GM12878 (cell line): ENCODE data around the gene HSD17B14. TPM values are rescaled to one million over a fixed set of nuclear protein-coding genes. Genes with fewer than 3 reads are reported as not detected.
"Not testable (repeated sequence)": the region's sequence is repeated elsewhere in the genome, so short reads cannot be mapped to it uniquely, and the experiment has no call there.

Source experiments
- ATAC-seq: fragments of 200-7000 bp; cut with Tn5 transposase; 3 replicates; pipeline ENCODE4 v1.9.1; 2020; ENCODE audit warnings: mild to moderate bottlenecking, moderate library complexity
- BruUV-seq: library from RNA; stranded (reverse); fragments of 400-500 nt; replicated peaks from 2 replicates; lab custom pipeline; 2021; lab: Mats Ljungman, UMichigan
- CTCF ChIA-PET: fragments of 300-600 bp; sonication (Branson Sonifier 250); formaldehyde crosslinking; extraction: SDS; loops from one replicate; lab custom pipeline; 2021; ENCODE audit warnings: inconsistent platforms; lab: Yijun Ruan, JAX
- POLR2A ChIA-PET: fragments of 350-600 bp; formaldehyde crosslinking; extraction: SDS; loops from one replicate; lab custom pipeline; 2021; ENCODE audit warnings: inconsistent platforms; lab: Charles Lee
- RAD21 ChIA-PET: fragments of 300-600 bp; sonication (Branson Sonifier 250); formaldehyde crosslinking; loops from one replicate; lab custom pipeline; 2023; ENCODE audit warnings: antibody characterized with exemption; ENCODE audit not compliant: unreplicated experiment; lab: Charles Lee
- SMC1A ChIA-PET: fragments of 300-600 bp; sonication (Branson Sonifier 250); formaldehyde crosslinking; loops from one replicate; lab custom pipeline; 2023; ENCODE audit not compliant: unreplicated experiment, uncharacterized antibody; lab: Charles Lee
- DNase-seq: peaks from one replicate; pipeline ENCODE4 v3.0.0-alpha.2; 2011; ENCODE audit warnings: low read depth, low spot score
- FAIRE-seq: peaks from 3 replicates; lab custom pipeline; 2011; peaks lifted over from hg19 to GRCh38; lab: Jason Lieb, UNC
- H2AFZ ChIP-seq: 2 replicates; pipeline ENCODE4 v1.6.0; 2011; ENCODE audit warnings: low read depth, low read length, control low read depth; ENCODE audit not compliant: control insufficient read depth
- H3K27ac ChIP-seq: 2 replicates; pipeline ENCODE4 v1.5.1; 2011; ENCODE audit warnings: control low read depth; ENCODE audit not compliant: control insufficient read depth, insufficient read depth
- H3K27me3 ChIP-seq, 2 experiments: replicated peaks in 1 of 2; 2 replicates each; pipeline versions ENCODE4 v1.6.0 to v1.6.1; 2011; ENCODE audit warnings: low read length in 1 of 2; ENCODE audit not compliant: control insufficient read depth in 2 of 2, insufficient read depth in 2 of 2
- H3K36me3 ChIP-seq, 2 experiments: 2 replicates each; pipeline ENCODE4 v1.5.1; 2011; ENCODE audit warnings: low read length in 1 of 2; ENCODE audit not compliant: control insufficient read depth in 2 of 2, insufficient read depth in 2 of 2
- H3K4me1 ChIP-seq: 2 replicates; pipeline ENCODE4 v1.6.1; 2011; ENCODE audit warnings: mild to moderate bottlenecking, low read length, moderate library complexity, mixed read lengths; ENCODE audit not compliant: control insufficient read depth, insufficient read depth
- H3K4me2 ChIP-seq: 2 replicates; pipeline ENCODE4 v1.6.0; 2011; ENCODE audit warnings: control low read depth; ENCODE audit not compliant: control insufficient read depth, insufficient read depth
- H3K4me3 ChIP-seq: fragments of 200-600 bp; sonication (generic); 2 replicates; pipeline ENCODE4 v1.5.1; 2016
- H3K79me2 ChIP-seq: 2 replicates; pipeline ENCODE4 v1.6.0; 2011; ENCODE audit warnings: low read length; ENCODE audit not compliant: control insufficient read depth, insufficient read depth
- H3K9ac ChIP-seq: 2 replicates; pipeline ENCODE4 v1.8.0; 2011; ENCODE audit warnings: low read length, control low read depth, mixed read lengths; ENCODE audit not compliant: control insufficient read depth, insufficient read depth
- H3K9me3 ChIP-seq: replicated peaks from 3 replicates; pipeline ENCODE4 v1.5.1; 2011; ENCODE audit warnings: mild to moderate bottlenecking, low read length; ENCODE audit not compliant: control insufficient read depth, insufficient read depth
- H4K20me1 ChIP-seq: 2 replicates; pipeline ENCODE4 v1.6.0; 2011; ENCODE audit not compliant: control insufficient read depth, insufficient read depth
- USF2 ChIP-seq: IDR thresholded peaks from 2 replicates; pipeline ENCODE4 v1.6.1; 2011; ENCODE audit warnings: low read depth, low read length, improper control_type of control experiment, borderline replicate concordance
- WGBS: methylation state at CpG from one replicate; pipeline ENCODE4 v1.1.6; 2016; ENCODE audit warnings: low lambda C conversion rate; ENCODE audit not compliant: insufficient replicate concordance, insufficient coverage; ENCODE audit errors: missing lambda C conversion rate; 5-methylcytosine and 5-hydroxymethylcytosine counted together
- in situ Hi-C: fragments of 300-500 bp; cut with MboI; formaldehyde crosslinking; loops from 9 replicates; pipeline ENCODE4 v1.14.3; 2018; ENCODE audit warnings: mixed read lengths
- intact Hi-C: fragments of 100-400 bp; cut with micrococcal nuclease; formaldehyde crosslinking; loops from one replicate; pipeline ENCODE4 v1.14.2; 2022; ENCODE audit not compliant: unreplicated experiment
- polyA plus RNA-seq, 11 experiments: library from polyadenylated mRNA; depleted of rRNA in 4 of 11; unstranded in 6 of 11; stranded (reverse) in 5 of 11; fragments of >200 nt; fragmentation: Nextera tagmentation in 4 of 11; fragmentation: Illumina TruSeq in 1 of 11; extraction: Ambion mirVana in 4 of 11; extraction: Trizol in 1 of 11; gene quantifications; 1 replicate in 1 of 11; 2 replicates in 10 of 11; pipeline versions ENCODE4 v1.2.1 to v1.2.3, GENCODE V29; 2011 to 2016; ENCODE audit warnings: inconsistent platforms in 2 of 11, missing spikeins in 2 of 11, low read depth in 1 of 11
- small RNA-seq: library from RNA; depleted of rRNA; stranded (forward); fragments of <200 nt; gene quantifications from one replicate; pipeline ENCODE3, GENCODE V24; 2014
- total RNA-seq, 4 experiments: library from RNA; depleted of rRNA in 3 of 4; stranded (reverse); fragments of >200 nt in 3 of 4; fragmentation: Illumina TruSeq in 1 of 4; extraction: Trizol in 1 of 4; gene quantifications; 2 replicates each; pipeline versions ENCODE4 v1.2.1 to v1.2.3, GENCODE V29; 2013 to 2021

The HSD17B14 gene
- total and polyA plus RNA-seq, 10 of the 15 experiments (the other 5 are each of a cell fraction or from before 2014, with no cell fraction given), result 0.21 to 4.1 (median 0.61) TPM

- no peak for TF ChIP-seq USF2
- TF ChIP-seq, all 136 proteins: peak for 0
Observed at GRCh38 chr19:48768994-48769713, 67.1 kb downstream of the HSD17B14 start (continued).

- RAD21 ChIA-PET, result interaction anchor here (0.6 kb wide), 1 partner anchor 230 kb away, joined by 3 read pairs; no protein-coding TSS in a partner anchor
- H3K4me2 ChIP-seq, in situ Hi-C loops, FAIRE-seq, H4K20me1 ChIP-seq, H3K4me3 ChIP-seq, H3K36me3 ChIP-seq, H3K27ac ChIP-seq, H3K9ac ChIP-seq, intact Hi-C loops, ATAC-seq, SMC1A ChIA-PET, H3K27me3 ChIP-seq, H3K4me1 ChIP-seq, CTCF ChIA-PET, BruUV-seq, DNase-seq, H2AFZ ChIP-seq, H3K9me3 ChIP-seq, H3K79me2 ChIP-seq, POLR2A ChIA-PET: not testable (repeated sequence)
- 10% methylated on average over 5 of the region's 6 CpGs for WGBS
Observed at GRCh38 chr19:48768171-48768753, 68.0 kb downstream of the HSD17B14 start.

GRCh38 chr19:48765816-48766215 is 70.5 kb downstream of the HSD17B14 start:
- H4K20me1 ChIP-seq, H3K79me2 ChIP-seq, H3K4me3 ChIP-seq, BruUV-seq, intact Hi-C loops, in situ Hi-C loops, ATAC-seq, SMC1A ChIA-PET, H3K9ac ChIP-seq, DNase-seq, H3K4me2 ChIP-seq, H3K9me3 ChIP-seq, H3K27me3 ChIP-seq, H3K27ac ChIP-seq, FAIRE-seq, H3K36me3 ChIP-seq, H2AFZ ChIP-seq, CTCF ChIA-PET, H3K4me1 ChIP-seq: not testable (repeated sequence)
- POLR2A ChIA-PET, result interaction anchor here (0.6 kb wide), 1 partner anchor 103 kb away, joined by 4 read pairs; the partner anchor contains the start of gene PLEKHA4
- 4% methylated on average over 5 of the region's 5 CpGs for WGBS
- RAD21 ChIA-PET, result interaction anchor here (0.6 kb wide), 2 partner anchors 204 to 300 kb away, joined by 3 read pairs; no protein-coding TSS in a partner anchor

Small RNA genes within 50 kb of the gene (small RNA-seq; reads per million reads assigned to genes)
- not detected for gene RNU6-317P

Other genes with a start within 250 kb of the HSD17B14 start
Only the 7 nearest of the 33 such genes appear.
- not detected in 2 replicates for gene FUT1, start 83.8 kb downstream of the HSD17B14 start, total RNA-seq (2014; rRNA removed)
- not detected in 2 replicates for gene FUT1, start 83.8 kb downstream of the HSD17B14 start, total RNA-seq (2014; rRNA removed; fragmentation: Illumina TruSeq; extraction: Trizol)
- not detected in 2 replicates for gene FUT1, start 83.8 kb downstream of the HSD17B14 start, total RNA-seq (2021)
- gene FUT1, start 83.8 kb downstream of the HSD17B14 start, polyA plus RNA-seq (2011; rRNA removed), result 0.01 TPM in 1 of 2 replicates, not detected in the other
- gene FUT1, start 83.8 kb downstream of the HSD17B14 start, polyA plus RNA-seq (2014; fragmentation: Illumina TruSeq; extraction: Trizol), result not detected in 2 replicates
- not detected for gene FUT1, start 83.8 kb downstream of the HSD17B14 start, polyA plus RNA-seq (2014; fragmentation: Nextera tagmentation; extraction: Ambion mirVana)
- not detected in 2 replicates for gene FUT1, start 83.8 kb downstream of the HSD17B14 start, polyA plus RNA-seq (2014; rRNA removed)
- not detected for gene FUT1, start 83.8 kb downstream of the HSD17B14 start, polyA plus RNA-seq (2016; fragmentation: Nextera tagmentation; extraction: Ambion mirVana)
- gene FGF21, start 81.0 kb downstream of the HSD17B14 start, total RNA-seq (2014; rRNA removed), result not detected in 2 replicates
- gene FGF21, start 81.0 kb downstream of the HSD17B14 start, total RNA-seq (2014; rRNA removed; fragmentation: Illumina TruSeq; extraction: Trizol), result not detected in 2 replicates
- not detected in 2 replicates for gene FGF21, start 81.0 kb downstream of the HSD17B14 start, total RNA-seq (2021)
- not detected in 2 replicates for gene FGF21, start 81.0 kb downstream of the HSD17B14 start, polyA plus RNA-seq (2011; rRNA removed)
- not detected in 2 replicates for gene FGF21, start 81.0 kb downstream of the HSD17B14 start, polyA plus RNA-seq (2014; fragmentation: Illumina TruSeq; extraction: Trizol)
- not detected for gene FGF21, start 81.0 kb downstream of the HSD17B14 start, polyA plus RNA-seq (2014; fragmentation: Nextera tagmentation; extraction: Ambion mirVana)
- gene FGF21, start 81.0 kb downstream of the HSD17B14 start, polyA plus RNA-seq (2014; rRNA removed), result not detected in 2 replicates
- gene FGF21, start 81.0 kb downstream of the HSD17B14 start, polyA plus RNA-seq (2016; fragmentation: Nextera tagmentation; extraction: Ambion mirVana), result not detected
- 60.0 and 65.3 TPM in 2 replicates for gene BCAT2, start 25.5 kb downstream of the HSD17B14 start, total RNA-seq (2014; rRNA removed)
- gene BCAT2, start 25.5 kb downstream of the HSD17B14 start, total RNA-seq (2014; rRNA removed; fragmentation: Illumina TruSeq; extraction: Trizol), result 29.4 and 30.7 TPM in 2 replicates
- gene BCAT2, start 25.5 kb downstream of the HSD17B14 start, total RNA-seq (2021), result 72.2 and 75.4 TPM in 2 replicates
- gene BCAT2, start 25.5 kb downstream of the HSD17B14 start, polyA plus RNA-seq (2011; rRNA removed), result 16.3 and 37.0 TPM in 2 replicates
- 15.5 and 47.0 TPM in 2 replicates for gene BCAT2, start 25.5 kb downstream of the HSD17B14 start, polyA plus RNA-seq (2014; fragmentation: Illumina TruSeq; extraction: Trizol)
- 10 to 100 TPM in 1 of 2 experiments, 1 to 10 TPM in 1; 4.2 to 11.0 TPM for gene BCAT2, start 25.5 kb downstream of the HSD17B14 start, polyA plus RNA-seq (2014; fragmentation: Nextera tagmentation; extraction: Ambion mirVana)
- gene BCAT2, start 25.5 kb downstream of the HSD17B14 start, polyA plus RNA-seq (2014; rRNA removed), result 85.7 and 86.9 TPM in 2 replicates
- gene BCAT2, start 25.5 kb downstream of the HSD17B14 start, polyA plus RNA-seq (2016; fragmentation: Nextera tagmentation; extraction: Ambion mirVana), result 10 to 100 TPM; 98.2 to 98.5 TPM
- gene PLEKHA4, start 32.1 kb upstream of the HSD17B14 start, total RNA-seq (2014; rRNA removed), result 5.0 and 7.5 TPM in 2 replicates
- 3.1 and 3.3 TPM in 2 replicates for gene PLEKHA4, start 32.1 kb upstream of the HSD17B14 start, total RNA-seq (2014; rRNA removed; fragmentation: Illumina TruSeq; extraction: Trizol)
- 6.5 and 7.1 TPM in 2 replicates for gene PLEKHA4, start 32.1 kb upstream of the HSD17B14 start, total RNA-seq (2021)
- gene PLEKHA4, start 32.1 kb upstream of the HSD17B14 start, polyA plus RNA-seq (2011; rRNA removed), result 1.9 and 2.3 TPM in 2 replicates
- 1.5 and 3.5 TPM in 2 replicates for gene PLEKHA4, start 32.1 kb upstream of the HSD17B14 start, polyA plus RNA-seq (2014; fragmentation: Illumina TruSeq; extraction: Trizol)
- gene PLEKHA4, start 32.1 kb upstream of the HSD17B14 start, polyA plus RNA-seq (2014; fragmentation: Nextera tagmentation; extraction: Ambion mirVana), result under 1 TPM in 1 of 2 experiments, not detected in 1; 0.13 TPM
- gene PLEKHA4, start 32.1 kb upstream of the HSD17B14 start, polyA plus RNA-seq (2014; rRNA removed), result 5.4 and 6.4 TPM in 2 replicates
- gene PLEKHA4, start 32.1 kb upstream of the HSD17B14 start, polyA plus RNA-seq (2016; fragmentation: Nextera tagmentation; extraction: Ambion mirVana), result 10 to 100 TPM in 1 of 2 experiments, 1 to 10 TPM in 1; 7.8 to 10.0 TPM
- gene PPP1R15A, start 35.9 kb upstream of the HSD17B14 start, total RNA-seq (2014; rRNA removed), result 23.9 and 26.3 TPM in 2 replicates
- gene PPP1R15A, start 35.9 kb upstream of the HSD17B14 start, total RNA-seq (2014; rRNA removed; fragmentation: Illumina TruSeq; extraction: Trizol), result 21.0 and 22.2 TPM in 2 replicates
- gene PPP1R15A, start 35.9 kb upstream of the HSD17B14 start, total RNA-seq (2021), result 30.0 and 30.6 TPM in 2 replicates
- gene PPP1R15A, start 35.9 kb upstream of the HSD17B14 start, polyA plus RNA-seq (2011; rRNA removed), result 18.6 and 19.1 TPM in 2 replicates
- gene PPP1R15A, start 35.9 kb upstream of the HSD17B14 start, polyA plus RNA-seq (2014; fragmentation: Illumina TruSeq; extraction: Trizol), result 28.0 and 29.9 TPM in 2 replicates
- gene PPP1R15A, start 35.9 kb upstream of the HSD17B14 start, polyA plus RNA-seq (2014; fragmentation: Nextera tagmentation; extraction: Ambion mirVana), result under 1 TPM; 0.68 to 0.90 TPM
- 28.5 and 29.0 TPM in 2 replicates for gene PPP1R15A, start 35.9 kb upstream of the HSD17B14 start, polyA plus RNA-seq (2014; rRNA removed)
- gene PPP1R15A, start 35.9 kb upstream of the HSD17B14 start, polyA plus RNA-seq (2016; fragmentation: Nextera tagmentation; extraction: Ambion mirVana), result 10 to 100 TPM; 44.1 to 50.8 TPM
- 0.49 and 0.56 TPM in 2 replicates for gene TULP2, start 62.3 kb upstream of the HSD17B14 start, total RNA-seq (2014; rRNA removed)
- 0.14 and 0.22 TPM in 2 replicates for gene TULP2, start 62.3 kb upstream of the HSD17B14 start, total RNA-seq (2014; rRNA removed; fragmentation: Illumina TruSeq; extraction: Trizol)
- 0.82 and 1.2 TPM in 2 replicates for gene TULP2, start 62.3 kb upstream of the HSD17B14 start, total RNA-seq (2021)
- 0.26 and 0.45 TPM in 2 replicates for gene TULP2, start 62.3 kb upstream of the HSD17B14 start, polyA plus RNA-seq (2011; rRNA removed)
- 0.31 and 0.57 TPM in 2 replicates for gene TULP2, start 62.3 kb upstream of the HSD17B14 start, polyA plus RNA-seq (2014; fragmentation: Illumina TruSeq; extraction: Trizol)
- gene TULP2, start 62.3 kb upstream of the HSD17B14 start, polyA plus RNA-seq (2014; fragmentation: Nextera tagmentation; extraction: Ambion mirVana), result under 1 TPM in 1 of 2 experiments, not detected in 1; 0.62 TPM
- 0.69 and 1.5 TPM in 2 replicates for gene TULP2, start 62.3 kb upstream of the HSD17B14 start, polyA plus RNA-seq (2014; rRNA removed)
- gene TULP2, start 62.3 kb upstream of the HSD17B14 start, polyA plus RNA-seq (2016; fragmentation: Nextera tagmentation; extraction: Ambion mirVana), result under 1 TPM; 0.17 to 0.18 TPM
- gene NUCB1, start 63.8 kb upstream of the HSD17B14 start, total RNA-seq (2014; rRNA removed), result 41.8 and 48.6 TPM in 2 replicates
- 31.7 and 33.0 TPM in 2 replicates for gene NUCB1, start 63.8 kb upstream of the HSD17B14 start, total RNA-seq (2014; rRNA removed; fragmentation: Illumina TruSeq; extraction: Trizol)
- 80.2 and 82.4 TPM in 2 replicates for gene NUCB1, start 63.8 kb upstream of the HSD17B14 start, total RNA-seq (2021)
- gene NUCB1, start 63.8 kb upstream of the HSD17B14 start, polyA plus RNA-seq (2011; rRNA removed), result 19.3 and 40.3 TPM in 2 replicates
- gene NUCB1, start 63.8 kb upstream of the HSD17B14 start, polyA plus RNA-seq (2014; fragmentation: Illumina TruSeq; extraction: Trizol), result 13.9 and 32.5 TPM in 2 replicates
- 1 to 10 TPM; 1.8 to 3.2 TPM for gene NUCB1, start 63.8 kb upstream of the HSD17B14 start, polyA plus RNA-seq (2014; fragmentation: Nextera tagmentation; extraction: Ambion mirVana)
- 77.7 and 94.2 TPM in 2 replicates for gene NUCB1, start 63.8 kb upstream of the HSD17B14 start, polyA plus RNA-seq (2014; rRNA removed)
- 100 to 1,000 TPM; 112 TPM for gene NUCB1, start 63.8 kb upstream of the HSD17B14 start, polyA plus RNA-seq (2016; fragmentation: Nextera tagmentation; extraction: Ambion mirVana)